GM21360 (cell line): ENCODE measurements around the gene PTPN13.

ENCODE experiments used
- ATAC-seq: cut with Tn5 transposase; IDR thresholded peaks from one replicate; pipeline ENCODE4 v1.9.1; 2021; ENCODE audit warnings: mild to moderate bottlenecking, moderate library complexity; ENCODE audit not compliant: unreplicated experiment

Gene PTPN13

DNA sequence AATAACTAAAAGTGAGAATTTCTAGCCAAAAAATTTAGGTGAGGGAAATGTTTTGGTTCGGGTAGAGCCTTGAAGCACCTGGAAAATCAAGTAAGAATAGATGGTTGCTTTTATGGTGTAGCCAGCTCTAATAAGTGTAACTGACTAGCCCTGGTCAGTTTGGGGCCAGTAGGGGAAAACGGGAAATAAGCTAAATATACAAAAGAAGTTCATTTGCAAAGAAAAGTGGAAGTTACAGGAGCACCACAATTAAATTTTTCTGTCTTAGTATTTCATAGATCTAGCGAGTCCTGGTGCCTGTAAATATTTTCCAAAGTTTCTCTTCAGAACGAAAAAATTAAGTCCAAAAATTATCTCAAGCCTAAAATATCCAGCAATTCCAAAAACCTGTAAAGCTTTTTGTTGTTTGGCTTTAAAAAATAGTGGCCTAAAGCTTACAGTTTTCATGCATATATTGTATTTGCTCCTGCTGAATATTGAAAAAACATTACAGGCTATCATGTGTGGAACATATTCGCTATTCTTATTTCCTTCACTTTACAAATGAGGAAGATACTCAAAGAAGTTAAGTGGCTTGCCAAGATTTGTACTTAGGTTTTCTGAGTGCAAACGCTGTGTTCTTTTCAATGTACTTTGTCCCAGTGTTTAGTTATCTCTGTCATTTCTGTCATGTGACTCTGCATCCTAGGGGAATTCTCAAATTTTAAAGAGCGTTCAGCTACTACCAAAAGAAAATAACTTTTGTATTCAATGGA is 7.3 kb upstream of the PTPN13 start:
- no peak for ATAC-seq

DNA sequence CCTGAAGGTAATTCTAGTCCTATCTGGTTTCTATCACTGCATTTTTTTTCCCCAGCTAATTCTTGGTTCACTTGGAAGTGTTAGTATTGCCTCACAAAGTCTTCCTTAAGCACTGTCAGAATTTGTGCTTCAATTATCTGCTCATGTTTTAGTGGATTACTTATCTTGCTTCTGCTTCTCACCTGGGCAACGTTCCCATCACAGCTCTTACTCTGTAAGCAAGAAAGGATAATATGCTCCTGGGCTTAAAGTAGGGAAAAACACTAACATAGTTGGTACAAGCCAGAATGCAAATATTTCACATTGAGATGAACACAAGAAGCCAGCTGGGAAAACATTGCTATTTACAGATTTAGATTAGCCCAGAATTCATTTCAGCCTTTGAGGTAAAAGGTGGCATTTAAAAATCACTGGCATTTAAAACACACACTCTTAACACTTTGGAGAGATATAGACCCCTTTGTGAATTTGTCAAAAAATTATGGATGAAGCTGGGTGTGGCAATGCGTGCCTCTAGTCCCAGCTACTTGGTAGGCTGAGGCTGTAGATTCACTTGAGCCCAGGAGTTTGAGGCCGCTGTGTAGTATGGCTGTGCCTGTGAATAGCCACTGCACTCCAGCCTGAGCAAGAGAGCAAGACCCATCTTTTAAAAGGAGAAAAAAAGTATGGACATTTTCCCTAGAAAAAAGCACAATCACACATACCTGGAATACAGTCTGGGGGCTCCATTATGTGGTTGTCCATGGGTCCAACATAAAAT is 6.6 kb upstream of the PTPN13 start:
- ATAC-seq, result no peak

DNA sequence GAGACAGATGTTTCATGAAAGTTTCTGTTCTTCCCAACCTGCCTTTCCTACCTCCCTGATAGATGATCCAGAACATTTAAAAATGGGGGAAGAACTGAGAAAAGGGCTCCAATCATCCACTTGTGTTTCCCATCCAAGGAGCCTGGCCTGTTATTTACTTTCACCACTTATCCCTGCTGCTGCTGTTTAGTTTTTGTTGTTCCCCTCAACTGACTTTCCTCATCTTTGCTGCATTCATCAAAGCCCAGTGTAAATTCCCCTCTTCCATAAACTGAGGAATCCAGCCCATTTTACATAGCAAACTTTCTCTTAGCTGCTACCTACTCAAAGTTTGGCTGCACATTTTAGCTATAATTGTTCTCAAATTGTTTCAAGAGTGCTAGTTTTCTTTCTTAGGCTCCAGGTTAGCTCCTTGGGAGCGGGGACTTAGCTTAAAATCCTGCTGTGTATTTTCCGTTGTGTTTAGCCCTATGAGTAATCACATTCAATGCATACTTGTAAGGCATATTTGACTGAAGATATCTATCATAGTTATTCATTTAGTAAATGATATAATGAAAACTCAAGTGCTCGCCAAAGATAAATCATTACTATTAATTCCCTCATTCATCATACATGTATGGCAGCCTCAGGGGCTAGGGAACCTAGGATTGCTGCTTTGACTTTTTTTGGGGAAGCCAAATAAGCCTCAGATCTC is 1.4 kb upstream of the PTPN13 start:
- no peak for ATAC-seq

DNA sequence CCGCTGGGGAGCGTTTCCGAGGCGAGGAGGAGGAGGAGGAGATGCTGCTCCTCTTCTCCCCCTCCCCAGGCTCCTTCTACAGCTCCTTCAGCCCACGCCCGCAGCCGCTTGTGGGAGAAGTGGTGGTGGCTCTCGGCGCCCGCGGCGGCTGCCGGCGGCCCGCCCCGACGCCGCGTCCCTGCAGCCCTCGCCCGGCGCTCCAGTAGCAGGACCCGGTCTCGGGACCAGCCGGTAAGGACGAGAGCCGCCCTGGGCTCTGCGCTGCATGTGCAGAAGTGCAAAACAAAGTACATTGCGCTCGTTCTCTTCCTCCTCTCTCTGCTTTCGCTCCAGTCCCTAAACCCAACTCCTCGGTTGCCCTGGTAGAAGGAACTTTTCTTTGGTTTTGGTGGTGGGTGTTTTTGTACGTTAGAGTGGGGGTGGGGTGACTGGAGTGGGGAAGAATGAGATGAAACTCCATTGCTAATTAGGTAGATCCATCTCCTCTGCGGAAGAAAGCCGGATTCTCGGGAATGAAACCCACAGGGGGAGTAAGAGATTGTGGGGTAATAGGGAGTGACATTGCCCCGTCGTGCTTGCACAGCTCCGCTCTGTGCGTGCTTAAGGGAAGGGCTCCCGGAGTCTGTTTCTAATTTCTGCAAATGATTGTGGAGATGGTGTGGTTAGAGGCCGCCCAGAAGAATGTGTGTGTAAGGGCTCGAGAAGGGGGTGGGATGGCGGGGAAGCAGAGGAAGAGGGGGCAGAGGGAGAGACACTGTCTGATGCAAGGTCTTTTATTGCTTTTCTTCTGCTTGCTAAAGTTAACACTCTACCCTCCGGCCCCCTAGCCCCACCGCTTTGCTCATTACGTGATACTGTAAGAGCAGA is 677 bp downstream of the PTPN13 start:
- peak; percentile 9 for ATAC-seq

DNA sequence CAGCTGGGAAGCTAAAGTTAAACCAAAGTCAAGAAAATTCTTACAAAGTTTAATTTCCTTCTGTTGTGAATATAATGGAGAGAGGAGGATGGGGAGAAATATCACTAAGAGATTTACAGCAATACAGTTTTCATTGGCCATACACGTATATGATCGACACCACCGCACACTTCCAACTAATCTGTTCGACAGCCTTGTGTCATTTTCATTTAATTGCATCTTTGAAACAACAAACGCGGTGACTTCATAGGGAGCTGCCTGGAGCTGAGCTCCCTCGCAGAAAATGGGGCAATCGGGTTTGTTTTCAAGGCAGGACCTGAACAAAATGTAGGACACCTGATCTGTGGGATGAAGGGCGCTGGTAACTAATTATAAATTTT is 1.3 kb downstream of the PTPN13 start:
- no peak for ATAC-seq

DNA sequence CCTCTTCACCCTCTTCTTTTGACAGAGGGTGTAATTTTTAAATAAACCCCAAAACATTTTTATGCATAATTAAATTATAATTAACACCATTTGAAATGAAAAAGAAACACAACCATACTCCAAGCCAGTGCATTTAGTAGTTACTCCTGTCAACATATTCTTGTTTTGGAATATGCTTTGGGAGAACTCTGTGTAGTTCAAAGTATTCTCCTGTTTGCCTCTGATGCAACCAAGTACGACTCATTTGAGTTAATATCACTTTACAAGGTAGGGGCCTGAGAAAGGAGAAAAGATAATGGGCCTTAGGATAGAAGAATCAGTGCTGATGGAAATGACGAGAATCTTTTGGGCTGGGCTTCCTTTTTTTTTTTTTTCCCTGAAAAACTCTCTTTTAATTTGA is 2.7 kb downstream of the PTPN13 start:
- no peak for ATAC-seq

DNA sequence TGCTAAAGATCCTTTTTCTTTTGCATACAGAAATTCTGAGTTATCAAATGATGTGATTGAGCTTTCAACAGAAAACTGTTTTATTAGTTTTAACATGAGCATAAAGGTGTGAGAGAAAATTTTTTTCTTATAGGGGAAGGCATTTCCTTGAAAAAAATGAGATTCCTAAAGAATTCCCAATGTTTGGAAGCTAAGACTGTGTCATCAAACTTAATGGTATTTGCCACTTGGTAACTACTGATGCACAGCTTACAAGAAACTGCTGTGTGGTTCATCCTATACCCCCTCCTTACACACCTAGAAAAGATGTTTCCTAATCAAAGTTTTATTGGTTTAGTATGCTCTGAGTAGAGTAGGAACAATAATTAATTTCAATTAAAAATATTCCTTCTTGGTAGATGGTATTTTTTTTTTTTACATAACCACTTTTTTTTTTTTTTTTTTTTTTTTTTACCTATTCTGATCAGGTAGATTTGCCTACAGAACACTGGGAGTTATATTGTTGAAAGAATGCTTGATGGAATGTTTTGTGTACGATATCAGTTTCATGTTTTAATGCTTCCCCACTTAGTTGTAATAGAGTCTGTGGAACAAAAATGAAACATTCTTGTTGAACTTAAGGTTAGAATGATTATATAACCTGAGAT is 6.0 kb downstream of the PTPN13 start:
- ATAC-seq, result no peak

DNA sequence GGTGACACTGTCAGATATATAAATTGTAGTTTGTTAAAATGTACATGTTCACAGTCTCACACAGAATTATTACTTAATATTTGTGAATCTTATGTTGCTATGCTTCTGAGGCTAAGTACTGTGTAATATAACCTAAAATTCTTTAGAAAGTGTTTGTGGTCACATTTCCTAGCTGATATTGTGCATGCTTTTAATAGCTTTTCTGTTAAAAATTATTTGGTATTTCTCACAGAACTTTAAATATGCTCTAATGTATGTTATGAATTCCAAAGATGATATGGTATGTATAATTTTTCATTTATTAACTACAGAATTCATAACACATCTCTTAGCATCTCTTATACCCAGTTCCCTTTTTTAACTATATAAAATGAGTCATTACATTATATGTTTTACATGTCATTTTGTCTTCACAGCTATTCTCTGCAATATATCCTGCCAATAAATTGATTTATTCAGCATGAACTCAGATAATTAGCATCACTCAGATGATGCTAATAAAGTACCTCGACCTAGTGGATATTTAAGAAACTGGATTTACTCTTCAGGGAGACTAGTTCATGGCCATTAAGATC is 9.3 kb downstream of the PTPN13 start:
- no peak for ATAC-seq

DNA sequence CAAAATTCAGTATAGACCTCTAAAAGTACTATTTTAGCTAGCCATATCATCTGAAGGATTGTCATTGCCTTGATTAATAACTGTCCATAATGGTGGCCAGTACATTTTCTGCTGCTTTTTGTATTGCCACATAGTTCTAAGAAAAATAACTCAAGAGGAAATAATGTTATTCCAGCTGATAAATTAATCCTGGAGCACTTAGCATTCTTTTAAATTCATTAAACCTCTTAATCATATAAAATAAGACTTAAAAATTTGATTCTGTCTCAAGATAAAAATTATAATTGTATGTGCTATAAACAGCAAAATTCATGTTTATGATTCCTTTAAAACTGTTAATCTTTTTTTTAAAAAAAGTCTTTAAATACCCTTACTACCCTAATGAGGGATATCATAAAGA is 12.7 kb downstream of the PTPN13 start:
- ATAC-seq, result no peak

DNA sequence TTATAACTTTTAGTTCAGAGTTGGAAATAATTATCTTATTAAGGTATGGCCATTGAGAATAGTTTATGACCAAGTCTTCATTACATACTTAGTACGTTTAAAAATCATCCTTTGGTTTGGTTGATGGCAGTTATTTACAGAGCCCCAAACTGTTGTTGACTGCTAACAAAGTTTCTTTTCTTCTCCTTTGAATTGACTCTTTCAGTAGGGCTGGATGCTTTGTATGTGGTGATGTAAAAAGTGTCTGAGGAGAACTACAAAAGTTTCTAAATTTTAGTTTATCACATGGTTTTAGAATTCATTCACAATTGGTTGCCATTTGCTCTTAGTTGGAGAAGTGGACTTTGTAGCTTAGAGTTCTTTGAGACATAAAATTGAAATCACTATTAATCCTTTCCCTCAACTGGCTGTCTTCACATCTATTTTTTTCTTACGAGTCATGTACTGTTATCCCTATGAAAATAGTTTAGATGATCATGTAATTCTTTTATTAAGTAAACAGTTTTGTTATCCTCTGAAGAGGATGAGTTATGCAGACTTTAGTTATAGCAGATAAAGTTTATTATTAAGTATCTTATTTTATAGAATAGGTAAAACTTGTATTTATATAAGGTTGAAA is 14.8 kb downstream of the PTPN13 start:
- ATAC-seq, result no peak

DNA sequence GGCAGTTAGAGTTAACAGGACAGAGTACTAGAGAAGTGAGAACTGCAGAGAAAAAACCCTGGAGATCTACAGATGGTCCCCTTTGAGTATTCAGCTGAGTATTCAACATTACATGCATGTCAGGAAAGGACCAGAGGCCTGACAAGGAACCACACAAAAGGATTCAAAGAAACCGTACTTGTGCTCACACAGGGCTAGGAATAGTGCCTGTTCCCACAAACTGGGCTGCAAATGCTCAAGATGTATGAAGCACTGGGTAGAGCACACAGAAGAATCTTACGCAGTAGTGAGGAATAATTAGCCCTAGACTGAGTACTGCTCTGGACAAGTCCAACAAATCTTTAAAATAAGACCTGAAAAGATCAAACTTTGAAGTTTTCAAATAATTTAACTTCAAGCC is 17.6 kb downstream of the PTPN13 start:
- ATAC-seq, result no peak

DNA sequence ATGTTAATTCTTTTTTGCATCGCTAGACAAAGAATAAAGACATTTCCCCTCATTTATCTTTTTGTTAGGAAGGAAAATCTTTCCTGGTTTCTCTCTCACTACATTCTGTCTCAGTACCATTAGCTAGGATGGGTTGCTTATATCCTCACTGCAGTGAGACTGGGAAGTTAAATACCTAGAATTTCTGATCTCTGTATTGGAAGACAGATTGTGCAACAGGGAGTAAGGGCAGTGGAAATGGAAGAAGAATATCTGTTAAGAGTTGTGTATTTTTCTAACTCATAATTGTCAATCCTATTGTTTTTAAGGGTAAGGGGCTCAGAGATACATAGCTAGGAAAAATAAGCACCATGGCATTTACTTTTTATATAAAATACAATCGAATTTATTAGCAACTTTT is 19.6 kb downstream of the PTPN13 start:
- ATAC-seq, result no peak

DNA sequence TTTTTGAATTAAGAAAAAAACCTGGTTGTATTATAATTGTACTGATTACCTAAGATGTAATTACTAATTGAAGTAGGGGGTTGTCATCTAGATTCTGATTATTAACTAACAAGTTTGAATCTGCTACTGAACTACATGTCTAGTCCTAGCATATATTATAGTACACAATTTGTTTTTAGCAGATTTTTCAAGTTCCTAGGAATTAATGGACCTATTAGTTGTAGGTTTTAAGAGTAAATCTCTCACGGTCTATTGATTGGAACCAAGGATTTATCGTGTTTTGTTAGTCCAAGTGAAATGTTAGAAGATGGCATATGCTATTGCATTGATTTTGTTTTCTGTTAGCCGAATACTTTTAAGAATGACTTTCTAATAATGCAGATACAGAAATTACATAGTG is 20.8 kb downstream of the PTPN13 start:
- no peak for ATAC-seq

DNA sequence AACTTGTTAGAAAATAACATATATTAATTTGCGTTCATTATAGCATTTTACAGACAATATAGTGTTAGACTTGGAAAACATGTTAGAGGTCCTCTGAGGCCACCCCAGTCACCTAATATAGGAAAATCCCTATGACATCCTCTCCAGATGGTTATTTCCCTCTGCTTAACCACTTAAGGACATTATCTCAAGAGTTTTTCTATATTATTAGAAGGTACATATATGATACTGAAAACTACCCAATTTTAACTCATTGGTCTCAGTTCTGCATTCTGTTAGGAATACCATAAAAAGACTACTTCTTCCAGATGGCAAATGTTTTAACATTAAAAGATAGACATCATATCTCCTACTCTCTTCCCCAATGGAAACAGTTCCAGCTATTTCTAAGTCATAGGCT is 21.4 kb downstream of the PTPN13 start:
- ATAC-seq, result no peak

DNA sequence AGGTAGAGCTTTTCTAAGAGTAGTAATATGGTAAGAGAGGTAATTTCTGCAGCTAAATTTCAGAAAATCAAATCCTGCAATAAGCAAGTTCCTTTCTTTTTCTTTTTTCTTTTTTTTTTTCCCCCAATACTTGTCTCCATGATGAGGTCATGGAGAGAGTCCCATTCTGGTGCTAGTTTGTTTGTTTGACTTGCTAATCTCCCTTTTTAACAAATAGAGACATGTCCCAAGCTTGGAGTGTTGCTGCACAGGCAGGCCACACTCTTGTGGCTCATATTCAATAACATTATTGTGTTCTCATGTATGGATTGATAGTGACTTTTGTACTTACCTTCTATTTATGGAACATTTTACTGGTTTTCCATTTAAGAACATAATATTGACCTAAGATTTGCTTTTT is 25.5 kb downstream of the PTPN13 start:
- ATAC-seq, result no peak

DNA sequence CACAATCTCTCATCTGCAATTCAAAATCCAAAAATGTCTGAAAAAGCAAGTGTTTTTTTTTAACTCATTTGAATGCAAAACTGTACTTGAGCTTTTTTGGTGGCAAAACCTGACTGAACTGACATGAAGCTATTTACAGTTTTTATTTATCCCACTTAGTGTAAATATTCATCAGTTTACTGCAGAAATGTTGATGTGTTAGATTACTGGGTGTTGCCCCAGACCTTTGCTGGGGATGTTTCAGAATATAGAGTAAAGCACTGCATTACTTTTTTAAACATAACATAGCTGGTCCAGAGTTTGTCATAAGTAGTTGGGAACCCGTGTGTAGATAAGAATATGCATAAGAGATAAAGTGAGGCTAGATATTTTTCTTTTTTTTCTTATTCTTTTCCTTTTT is 27.3 kb downstream of the PTPN13 start:
- ATAC-seq, result no peak

DNA sequence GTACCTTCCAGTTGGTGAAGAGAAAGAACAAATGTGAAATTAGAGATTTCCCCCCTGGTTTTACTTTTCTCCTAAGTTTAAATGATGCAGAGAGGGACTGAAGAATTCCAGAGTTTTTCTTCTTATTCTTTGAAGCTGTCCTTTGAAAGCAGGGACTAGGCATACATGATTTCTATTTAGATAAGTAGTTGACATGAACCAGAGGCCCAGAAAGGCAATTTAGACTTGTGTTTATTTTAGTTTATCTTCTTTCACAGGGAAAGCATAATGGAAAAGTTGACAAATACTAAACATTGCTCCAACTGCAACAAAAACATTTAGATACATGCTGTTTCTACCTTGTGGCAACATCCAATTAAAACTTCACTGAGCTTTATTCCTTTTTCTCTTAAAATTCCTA is 32.0 kb downstream of the PTPN13 start:
- no peak for ATAC-seq

DNA sequence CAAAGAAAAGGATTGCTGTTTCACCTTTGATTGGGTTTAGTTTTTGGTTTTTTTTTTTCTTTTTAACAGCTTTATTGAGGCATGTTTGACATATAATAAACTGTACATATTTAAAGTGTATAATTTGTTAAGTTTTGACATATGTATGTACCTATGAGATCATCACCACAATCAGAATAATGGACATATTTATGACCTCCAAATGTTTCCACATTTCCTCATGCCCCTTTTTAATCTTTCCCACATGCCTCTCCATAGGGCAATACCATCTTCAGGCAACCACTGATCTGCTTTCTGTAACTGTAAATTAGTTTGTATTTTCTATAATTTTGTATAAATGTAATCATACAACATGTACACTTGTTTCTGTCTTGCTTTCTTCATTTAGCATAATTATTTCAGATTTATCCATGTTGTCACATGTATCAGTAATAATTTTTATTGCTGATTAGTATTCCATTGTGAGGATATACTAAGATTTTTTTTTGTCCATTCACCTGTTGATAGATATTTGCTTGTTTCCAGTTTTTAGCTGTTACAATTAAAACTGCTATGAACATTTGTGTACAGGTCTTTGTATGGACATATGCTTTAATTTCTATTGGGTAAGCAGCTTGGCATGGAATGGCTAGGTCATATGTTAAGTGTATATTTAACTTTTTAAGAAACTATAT is 33.5 kb downstream of the PTPN13 start:
- no peak for ATAC-seq

DNA sequence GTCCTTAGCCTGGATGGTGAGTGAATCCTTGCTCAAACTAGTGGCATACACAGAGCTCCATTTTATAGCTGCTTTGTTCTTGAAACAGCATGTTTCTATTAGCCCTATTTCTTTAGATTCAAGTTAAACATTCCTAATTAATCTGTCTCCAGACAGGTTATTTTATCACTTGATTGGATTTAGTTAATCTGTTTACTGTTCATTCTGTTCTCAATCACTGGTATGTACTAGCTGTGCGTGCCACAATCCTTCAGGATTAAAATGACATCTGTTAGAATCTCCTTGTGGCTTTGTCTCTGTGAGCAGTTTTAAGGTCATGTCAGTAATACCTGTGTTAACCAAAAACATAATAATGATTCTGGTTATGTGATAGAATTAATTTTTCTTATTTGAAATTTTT is 36.5 kb downstream of the PTPN13 start:
- ATAC-seq, result no peak
